ENCODE results near the gene PCNT. TPM values are rescaled to one million over a fixed set of nuclear protein-coding genes. Genes with fewer than 3 reads are reported as not detected.
A peak's percentile ranks its signal among the peaks of the same experiment; 100 is the strongest.
"Not testable (repeated sequence)": the region's sequence is repeated elsewhere in the genome, so short reads cannot be mapped to it uniquely, and the experiment has no call there.

PCNT gene
- total RNA-seq, 4 donors from 2014 or later: 42.8 to 58.6 (median 45.9) TPM

DNA sequence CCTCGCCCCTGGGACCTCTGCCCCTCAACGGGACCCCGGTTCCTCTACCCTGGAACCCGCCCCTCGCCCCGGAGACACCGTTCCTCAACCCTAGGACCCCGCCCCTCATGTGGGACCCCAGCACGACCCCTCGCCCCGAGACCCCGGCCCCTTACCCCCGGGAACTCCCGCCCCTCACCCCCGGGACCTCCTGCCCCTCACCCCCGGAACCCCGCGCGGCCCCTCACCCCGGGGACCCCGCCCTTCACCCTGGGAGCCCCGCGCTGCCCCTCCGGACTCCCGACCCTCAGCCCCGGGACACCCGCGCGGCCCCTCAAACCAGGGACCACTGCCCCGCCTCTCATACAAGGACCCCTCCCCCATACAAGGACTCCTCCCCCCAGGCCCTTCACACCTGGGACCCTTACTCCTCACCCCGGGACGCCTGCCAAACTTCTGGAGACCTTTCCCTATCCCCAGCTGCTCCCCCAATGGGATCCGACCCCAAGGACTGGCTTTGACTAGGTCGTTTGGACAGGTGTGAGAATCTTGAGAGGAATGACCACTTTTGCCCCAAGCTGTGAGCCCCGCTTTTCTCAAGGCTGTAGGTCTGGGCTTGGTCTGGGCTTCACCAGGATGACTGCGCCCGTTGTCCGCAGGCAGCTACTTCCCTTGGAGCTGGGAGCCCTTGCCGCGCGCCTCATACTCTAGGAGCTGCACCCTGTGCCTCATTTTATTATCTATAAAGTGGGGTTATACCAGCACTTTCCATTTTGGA is 135.6 kb downstream of the PCNT start:
- H3K4me3 ChIP-seq: peak overlapping the region; percentile 73 to 99 (median 84)
- peaks cover 0 to 62% (median 32%) of the 10 kb centered on the region in 4 donors for H3K4me1 ChIP-seq
- H3K27me3 ChIP-seq: no peaks in the 10 kb centered on the region
- TF ChIP-seq, protein P1, sequence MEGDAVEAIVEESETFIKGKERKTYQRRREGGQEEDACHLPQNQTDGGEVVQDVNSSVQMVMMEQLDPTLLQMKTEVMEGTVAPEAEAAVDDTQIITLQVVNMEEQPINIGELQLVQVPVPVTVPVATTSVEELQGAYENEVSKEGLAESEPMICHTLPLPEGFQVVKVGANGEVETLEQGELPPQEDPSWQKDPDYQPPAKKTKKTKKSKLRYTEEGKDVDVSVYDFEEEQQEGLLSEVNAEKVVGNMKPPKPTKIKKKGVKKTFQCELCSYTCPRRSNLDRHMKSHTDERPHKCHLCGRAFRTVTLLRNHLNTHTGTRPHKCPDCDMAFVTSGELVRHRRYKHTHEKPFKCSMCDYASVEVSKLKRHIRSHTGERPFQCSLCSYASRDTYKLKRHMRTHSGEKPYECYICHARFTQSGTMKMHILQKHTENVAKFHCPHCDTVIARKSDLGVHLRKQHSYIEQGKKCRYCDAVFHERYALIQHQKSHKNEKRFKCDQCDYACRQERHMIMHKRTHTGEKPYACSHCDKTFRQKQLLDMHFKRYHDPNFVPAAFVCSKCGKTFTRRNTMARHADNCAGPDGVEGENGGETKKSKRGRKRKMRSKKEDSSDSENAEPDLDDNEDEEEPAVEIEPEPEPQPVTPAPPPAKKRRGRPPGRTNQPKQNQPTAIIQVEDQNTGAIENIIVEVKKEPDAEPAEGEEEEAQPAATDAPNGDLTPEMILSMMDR (IDR thresholded peaks at IDR 0.05): no peak
- no peak for TF ChIP-seq EP300 (IDR thresholded peaks at IDR 0.05)
- no peak for TF ChIP-seq POLR2A (IDR thresholded peaks at IDR 0.05)
- 2 to 3% methylated on average over 25 to 26 of the region's 41 CpGs for WGBS, 2 donors
- DNase-seq (ENCODE audit: low spot score in 2 of 2): peak; percentile 28 to 36
- H3K36me3 ChIP-seq: no peaks in the 10 kb centered on the region
- no peaks in the 10 kb centered on the region for H3K9me3 ChIP-seq
- H3K27ac ChIP-seq: peak overlapping the region; percentile 84 to 92 (median 90)

DNA sequence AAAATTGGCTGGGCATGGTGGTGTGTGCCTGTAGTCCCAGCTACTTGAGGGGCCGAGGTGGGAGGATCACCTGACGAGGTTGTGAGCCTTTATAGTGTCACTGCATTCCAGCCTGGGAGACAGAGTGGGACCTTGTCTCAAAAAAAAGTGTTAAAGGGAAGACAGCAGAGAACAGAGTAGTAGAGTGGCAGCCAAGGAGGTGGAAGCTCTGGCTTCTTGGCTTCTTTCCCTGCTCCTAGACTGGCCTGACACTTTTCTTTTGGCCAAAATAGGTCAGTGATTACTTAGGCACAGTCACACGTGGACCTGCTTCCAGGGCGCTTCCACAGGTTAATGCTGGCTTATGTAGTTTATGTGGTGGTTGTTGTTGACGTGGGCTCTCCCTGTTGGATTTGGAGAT is 138.0 kb downstream of the PCNT start:
- H3K27ac ChIP-seq: no peak overlapping the region
- peaks cover 0 to 48% (median 18%) of the 10 kb centered on the region in 4 donors for H3K4me1 ChIP-seq
- H3K9me3 ChIP-seq: no peaks in the 10 kb centered on the region
- H3K27me3 ChIP-seq: no peaks in the 10 kb centered on the region
- no peaks in the 10 kb centered on the region for H3K36me3 ChIP-seq
- no peak overlapping the region for H3K4me3 ChIP-seq
- no peak for TF ChIP-seq EP300 (IDR thresholded peaks at IDR 0.05)
- no peak for TF ChIP-seq POLR2A (IDR thresholded peaks at IDR 0.05)
- TF ChIP-seq, protein P1 (IDR thresholded peaks at IDR 0.05): no peak
- DNase-seq (ENCODE audit: low spot score in 2 of 2): no peak
- WGBS, 2 donors: 68 to 70% methylated on average over 5 of the region's 5 CpGs

DNA sequence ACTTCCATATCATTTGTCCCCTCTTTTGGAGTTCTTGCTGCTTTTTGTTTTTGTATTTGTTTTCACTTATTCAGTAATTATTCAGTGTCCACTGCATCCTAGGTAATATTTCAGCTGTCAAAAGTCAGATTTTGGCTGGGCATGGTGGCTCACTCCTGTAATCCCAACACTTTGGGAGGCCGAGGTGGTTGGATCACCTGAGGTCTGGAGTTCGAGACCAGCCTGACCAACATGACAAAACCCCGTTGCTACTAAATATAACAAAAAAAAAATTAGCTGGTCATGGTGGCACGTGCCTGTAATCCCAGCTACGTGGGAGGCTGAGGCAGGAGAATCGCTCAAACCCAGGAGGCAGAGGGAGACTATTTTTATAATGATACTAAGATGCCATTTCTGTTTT is 141.2 kb downstream of the PCNT start:
- not testable (repeated sequence) for DNase-seq (ENCODE audit: low spot score in 2 of 2); H3K36me3 ChIP-seq; H3K27me3 ChIP-seq; H3K4me3 ChIP-seq; H3K9me3 ChIP-seq
- H3K27ac ChIP-seq: peak overlapping the region in 2 of 4 donors; percentile 8 to 65
- H3K4me1 ChIP-seq: peaks cover 0 to 29% (median 2%) of the 10 kb centered on the region in 4 donors
- WGBS, 2 donors: 75 to 78% methylated on average over 6 of the region's 6 CpGs

DNA sequence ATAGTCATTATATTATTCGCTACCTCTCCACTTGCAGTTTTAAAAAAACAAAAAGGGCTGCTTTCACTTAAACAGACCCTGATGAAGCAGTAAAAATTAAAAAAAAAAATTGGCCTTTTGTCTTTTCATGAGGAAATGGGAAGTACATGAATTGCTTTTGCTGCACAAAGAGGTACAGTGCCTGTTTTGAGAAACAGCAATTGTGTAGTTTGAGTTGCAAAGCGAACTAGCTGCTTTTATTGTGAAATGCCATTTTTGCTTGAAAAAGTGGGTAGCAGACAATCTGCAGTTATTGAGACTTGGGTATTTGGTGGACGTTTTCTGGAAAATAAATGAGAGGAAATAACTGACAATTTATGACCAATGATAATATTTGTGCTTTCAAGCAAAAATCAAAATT is 141.7 kb downstream of the PCNT start:
- whole genome bisulfite sequencing, 2 donors: 49 to 51% methylated on average over 3 of the region's 3 CpGs
- H3K4me3 ChIP-seq: no peak overlapping the region

DNA sequence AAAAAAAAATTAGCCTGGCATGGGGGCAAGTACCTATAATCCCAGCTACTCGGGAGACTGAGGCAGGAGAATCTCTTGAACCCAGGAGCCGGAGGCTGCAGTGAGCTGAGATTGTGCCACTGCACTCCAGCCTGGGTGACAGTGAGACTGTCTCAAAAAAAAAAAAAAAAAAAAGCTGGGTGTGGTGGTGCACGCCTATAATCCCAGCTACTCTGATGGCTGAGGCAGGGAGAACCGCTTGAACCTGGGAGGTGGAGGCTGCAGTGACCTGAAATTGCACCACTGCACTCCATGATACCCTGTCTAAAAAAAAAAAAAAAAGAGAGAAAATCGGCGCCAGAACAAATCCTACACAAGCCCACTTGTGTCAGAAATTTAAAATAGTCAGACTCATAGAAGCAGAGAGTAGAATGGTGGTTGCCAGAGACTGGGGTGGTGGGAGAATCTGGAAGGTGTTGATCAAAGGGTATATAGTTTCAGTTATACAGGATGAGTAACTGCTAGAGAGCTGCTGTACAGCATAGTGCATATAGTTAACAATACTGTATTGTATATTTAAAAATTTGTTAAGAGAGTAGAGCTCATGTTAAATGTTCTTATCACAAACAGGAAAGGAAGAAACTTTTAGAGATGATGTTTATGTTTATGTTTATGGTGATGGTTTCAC is 144.3 kb downstream of the PCNT start:
- Histone ChIP-seq H3K4me1 (peaks cover 0 to 20% (median 2%) of the 10 kb centered on the region in 4 donors), H3K27ac (no peak overlapping the region), H3K9me3 (no peaks in the 10 kb centered on the region), H3K36me3 (peaks cover 0 to 7% (median 0%) of the 10 kb centered on the region in 3 donors), H3K27me3 (no peaks in the 10 kb centered on the region), H3K4me3 (no peak overlapping the region)
- DNase-seq (ENCODE audit: low spot score in 2 of 2): no peak
- WGBS, 2 donors: 72% methylated on average over 6 of the region's 6 CpGs
- TF ChIP-seq EP300 (IDR thresholded peaks at IDR 0.05) (no peak), POLR2A (IDR thresholded peaks at IDR 0.05) (no peak)
- TF ChIP-seq, protein P1 (IDR thresholded peaks at IDR 0.05): no peak

More for the DNA sequence above, 141.7 kb downstream of the PCNT start:
- peak overlapping the region in 2 of 4 donors; percentile 8 to 65 for H3K27ac ChIP-seq
- H3K4me1 ChIP-seq: peaks cover 0 to 24% (median 0%) of the 10 kb centered on the region in 4 donors
- peaks cover 0 to 7% (median 0%) of the 10 kb centered on the region in 3 donors for H3K36me3 ChIP-seq
- H3K27me3 ChIP-seq: no peaks in the 10 kb centered on the region
- no peaks in the 10 kb centered on the region for H3K9me3 ChIP-seq
- TF ChIP-seq, protein P1 (IDR thresholded peaks at IDR 0.05): no peak
- TF ChIP-seq EP300 (IDR thresholded peaks at IDR 0.05) (no peak), POLR2A (IDR thresholded peaks at IDR 0.05) (no peak)
- no peak for DNase-seq (ENCODE audit: low spot score in 2 of 2)

All from tibial nerve (tissue), 4 donors.